K562 (cell line): ENCODE data around the gene PACS1. TPM values are rescaled to one million over a fixed set of nuclear protein-coding genes. Genes with fewer than 3 reads are reported as not detected.

Experiments
- ATAC-seq: fragments of 200-7000 bp; cut with Tn5 transposase; 3 replicates; pipeline ENCODE4 v1.9.1; 2020; ENCODE audit warnings: moderate library complexity
- BruUV-seq: library from RNA; stranded (reverse); fragments of 400-500 nt; replicated peaks from 2 replicates; lab custom pipeline; 2021; lab: Mats Ljungman, UMichigan
- CTCF ChIA-PET: fragments of 300-600 bp; formaldehyde crosslinking; extraction: SDS; loops from one replicate; lab custom pipeline; 2021; ENCODE audit warnings: low intra/inter-chr PET ratio; lab: Yijun Ruan, JAX
- POLR2A ChIA-PET: fragments of 300-600, 350-650 bp; sonication (Branson Sonifier 250); formaldehyde crosslinking; extraction: SDS; loops from one replicate; lab custom pipeline; 2021; ENCODE audit warnings: antibody characterized with exemption, inconsistent platforms; lab: Yijun Ruan, JAX
- DNase-seq, 4 experiments: peaks; one replicate each; pipeline versions ENCODE4 v3.0.0 to v3.0.0-alpha.2; 2011 to 2018; ENCODE audit warnings: low spot score in 3 of 4, mixed read lengths in 3 of 4; ENCODE audit errors: extremely low read depth in 1 of 4
- FAIRE-seq: peaks from 2 replicates; lab custom pipeline; 2011; peaks lifted over from hg19 to GRCh38; lab: Jason Lieb, UNC
- H2AFZ ChIP-seq: 2 replicates; pipeline ENCODE4 v1.6.0; 2011; ENCODE audit warnings: low read depth, low read length, control low read depth, inconsistent platforms
- H3K27ac ChIP-seq: fragments of 200-600 bp; 3 replicates; pipeline ENCODE4 v1.8.0; 2011; ENCODE audit warnings: low read depth, mild to moderate bottlenecking, control low read depth, inconsistent platforms, low read length, moderate library complexity, mixed read lengths; ENCODE audit errors: extremely low read depth
- H3K27me3 ChIP-seq, 2 experiments: fragments of 300-600 bp in 1 of 2; 2 replicates in 1 of 2; 3 replicates in 1 of 2; pipeline versions ENCODE4 v1.6.0 to v1.8.0; 2011; ENCODE audit warnings: inconsistent platforms in 2 of 2, low read length in 2 of 2, mild to moderate bottlenecking in 1 of 2, mixed read lengths in 1 of 2, moderate library complexity in 1 of 2; ENCODE audit not compliant: control insufficient read depth in 2 of 2, insufficient read depth in 2 of 2
- H3K36me3 ChIP-seq: fragments of 300-600 bp; 3 replicates; pipeline ENCODE4 v1.8.0; 2011; ENCODE audit warnings: mild to moderate bottlenecking, low read length, inconsistent platforms; ENCODE audit not compliant: control insufficient read depth, insufficient read depth
- H3K4me1 ChIP-seq, 2 experiments: fragments of 200-600 bp in 1 of 2; replicated peaks in 1 of 2; 2 replicates in 1 of 2; 3 replicates in 1 of 2; pipeline versions ENCODE4 v1.5.1 to v1.8.0; 2011; ENCODE audit warnings: inconsistent platforms in 2 of 2, low read length in 2 of 2, mild to moderate bottlenecking in 1 of 2, mixed read lengths in 1 of 2, moderate library complexity in 1 of 2; ENCODE audit not compliant: control insufficient read depth in 2 of 2, insufficient read depth in 2 of 2
- H3K4me2 ChIP-seq: 2 replicates; pipeline ENCODE4 v1.6.1; 2011; ENCODE audit warnings: low read length, control low read depth, inconsistent platforms, mixed read lengths; ENCODE audit not compliant: insufficient read depth
- H3K4me3 ChIP-seq: fragments of 200-600 bp; sonication (generic), shearing (Covaris generic); 2 replicates; pipeline ENCODE4 v1.5.1; 2016; ENCODE audit warnings: control low read depth, inconsistent platforms
- H3K79me2 ChIP-seq: fragments of 200-600 bp; 3 replicates; pipeline ENCODE4 v1.8.0; 2011; ENCODE audit warnings: low read length, inconsistent platforms; ENCODE audit not compliant: control insufficient read depth, insufficient read depth
- H3K9ac ChIP-seq, 2 experiments: 2 replicates each; pipeline versions ENCODE4 v1.6.0 to v1.6.1; 2011; ENCODE audit warnings: low read depth in 2 of 2, low read length in 2 of 2, control low read depth in 1 of 2, inconsistent platforms in 1 of 2, mild to moderate bottlenecking in 1 of 2, mixed read lengths in 1 of 2; ENCODE audit not compliant: insufficient read depth in 1 of 2
- H3K9me1 ChIP-seq: one replicate; pipeline ENCODE4 v1.6.0; 2011; ENCODE audit warnings: inconsistent platforms, mild to moderate bottlenecking, low read length, moderate library complexity; ENCODE audit not compliant: control insufficient read depth, insufficient read depth
- H3K9me3 ChIP-seq: replicated peaks from 2 replicates; pipeline ENCODE4 v1.5.1; 2011; ENCODE audit warnings: low read depth, low read length, inconsistent platforms; ENCODE audit not compliant: control insufficient read depth, insufficient read depth
- H4K20me1 ChIP-seq: replicated peaks from 2 replicates; pipeline ENCODE4 v1.6.1; 2011; ENCODE audit warnings: low read length, inconsistent platforms, mixed read lengths; ENCODE audit not compliant: control insufficient read depth, insufficient read depth
- BACH1 ChIP-seq: fragments of 200-800 bp; sonication (Bioruptor generic); IDR thresholded peaks from 2 replicates; pipeline ENCODE4 v1.6.1; 2016; ENCODE audit warnings: missing genetic modification characterization, missing compliant biosample characterization
- BCOR ChIP-seq: fragments of 450-650 bp; IDR thresholded peaks from 2 replicates; pipeline ENCODE4 v1.6.1; 2016
- C11orf30 ChIP-seq: fragments of 450-650 bp; IDR thresholded peaks from 2 replicates; pipeline ENCODE4 v1.6.1; 2016; ENCODE audit warnings: low read depth, mild to moderate bottlenecking
- CEBPB ChIP-seq: fragments of 450-650 bp; IDR thresholded peaks from 2 replicates; pipeline ENCODE4 v1.6.1; 2016; ENCODE audit warnings: missing genetic modification characterization, missing compliant biosample characterization
- HNRNPK ChIP-seq: fragments of 200-400 bp; formaldehyde crosslinking; IDR thresholded peaks from one replicate; pipeline ENCODE4 v1.6.1; 2018; ENCODE audit warnings: mild to moderate bottlenecking, low read depth, low read length; ENCODE audit not compliant: poor library complexity, severe bottlenecking
- PCBP2 ChIP-seq: fragments of 200-400 bp; formaldehyde crosslinking; IDR thresholded peaks from 2 replicates; pipeline ENCODE4 v1.6.1; 2018; ENCODE audit warnings: low read length, low read depth, mild to moderate bottlenecking, moderate library complexity; ENCODE audit not compliant: poor library complexity, severe bottlenecking
- RFX5 ChIP-seq: IDR thresholded peaks from 2 replicates; pipeline ENCODE4 v1.6.1; 2011; ENCODE audit warnings: low read depth, mild to moderate bottlenecking, improper control_type of control experiment, low read length
- ZBTB8A ChIP-seq: fragments of 450-650 bp; IDR thresholded peaks from 2 replicates; pipeline ENCODE4 v1.6.1; 2018; ENCODE audit warnings: mild to moderate bottlenecking, moderate library complexity; ENCODE audit not compliant: partially characterized antibody
- ZNF263 ChIP-seq: sonication (generic); formaldehyde crosslinking; IDR thresholded peaks from 2 replicates; pipeline ENCODE4 v1.8.0; 2022; ENCODE audit warnings: mild to moderate bottlenecking, missing genetic modification reagents, borderline replicate concordance
- ZNF282 ChIP-seq: sonication (generic); formaldehyde crosslinking; IDR thresholded peaks from 2 replicates; pipeline ENCODE4 v1.8.1; 2023; ENCODE audit warnings: missing genetic modification reagents
- WGBS: fragments of 100-300 bp; shearing (Covaris generic); methylation state at CpG from one replicate; pipeline ENCODE4 v1.1.6; 2016; ENCODE audit warnings: low coverage, mixed read lengths; ENCODE audit not compliant: insufficient coverage; ENCODE audit errors: missing lambda C conversion rate; 5-methylcytosine and 5-hydroxymethylcytosine counted together
- in situ Hi-C: fragments of 300-500 bp; cut with MboI; formaldehyde crosslinking; loops from 4 replicates; pipeline ENCODE4 v1.15.0; 2018; ENCODE audit warnings: inconsistent platforms, mixed read lengths
- intact Hi-C: fragments of 100-400 bp; cut with micrococcal nuclease; formaldehyde crosslinking; loops from 2 replicates; pipeline ENCODE4 v1.14.2; 2022
- polyA plus RNA-seq, 8 experiments: library from polyadenylated mRNA; depleted of rRNA in 4 of 8; stranded (reverse) in 5 of 8; unstranded in 3 of 8; fragments of >200 nt; fragmentation: Nextera tagmentation in 2 of 8; fragmentation: Illumina TruSeq in 1 of 8; extraction: Ambion mirVana in 2 of 8; extraction: Trizol in 1 of 8; gene quantifications; 2 replicates each; pipeline versions ENCODE4 v1.2.1 to v1.2.3, GENCODE V29; 2011 to 2014; ENCODE audit warnings: inconsistent platforms in 1 of 8, missing spikeins in 1 of 8
- total RNA-seq, 7 experiments: library from RNA; depleted of rRNA in 6 of 7; stranded (reverse); fragments of >200 nt in 6 of 7; fragmentation: Illumina TruSeq in 2 of 7; extraction: Trizol in 2 of 7; gene quantifications; 2 replicates each; pipeline versions ENCODE4 v1.2.1 to v1.2.3, GENCODE V29; 2011 to 2021; ENCODE audit warnings: low replicate concordance in 1 of 7
- TF ChIP-seq, protein P1 (sequence below), 2 experiments: IDR thresholded peaks in 1 of 2; conservative IDR thresholded peaks in 1 of 2; 2 replicates each; pipeline ENCODE4 v1.6.1; 2016; ENCODE audit warnings: low read depth in 2 of 2, mild to moderate bottlenecking in 1 of 2, missing compliant biosample characterization in 1 of 2, missing genetic modification characterization in 1 of 2, moderate library complexity in 1 of 2
- TF ChIP-seq, protein P2 (sequence below), 3 experiments: IDR thresholded peaks in 2 of 3; conservative IDR thresholded peaks in 1 of 3; 2 replicates each; pipeline ENCODE4 v1.5.1; 2011 to 2012; ENCODE audit warnings: low read length in 3 of 3, mild to moderate bottlenecking in 3 of 3, control low read depth in 2 of 3, improper control_type of control experiment in 1 of 3, inconsistent platforms in 1 of 3, low read depth in 1 of 3, mixed read lengths in 1 of 3, moderate library complexity in 1 of 3; ENCODE audit not compliant: insufficient read depth in 2 of 3
- TF ChIP-seq, protein P3 (sequence below), 2 experiments: IDR thresholded peaks; 2 replicates each; pipeline ENCODE4 v1.6.1; 2011; ENCODE audit warnings: borderline replicate concordance in 1 of 2, control low read depth in 1 of 2, low read depth in 1 of 2, low read length in 1 of 2, mild to moderate bottlenecking in 1 of 2, mixed read lengths in 1 of 2, moderate library complexity in 1 of 2; ENCODE audit not compliant: insufficient read depth in 1 of 2, insufficient read length in 1 of 2, poor library complexity in 1 of 2, severe bottlenecking in 1 of 2; ENCODE audit errors: extremely low read depth in 1 of 2

The PACS1 gene
- total and polyA plus RNA-seq, 9 of the 15 experiments (the other 6 are each of a cell fraction or from before 2014, with no cell fraction given): 0.34 to 28.1 (median 8.5) TPM

DNA sequence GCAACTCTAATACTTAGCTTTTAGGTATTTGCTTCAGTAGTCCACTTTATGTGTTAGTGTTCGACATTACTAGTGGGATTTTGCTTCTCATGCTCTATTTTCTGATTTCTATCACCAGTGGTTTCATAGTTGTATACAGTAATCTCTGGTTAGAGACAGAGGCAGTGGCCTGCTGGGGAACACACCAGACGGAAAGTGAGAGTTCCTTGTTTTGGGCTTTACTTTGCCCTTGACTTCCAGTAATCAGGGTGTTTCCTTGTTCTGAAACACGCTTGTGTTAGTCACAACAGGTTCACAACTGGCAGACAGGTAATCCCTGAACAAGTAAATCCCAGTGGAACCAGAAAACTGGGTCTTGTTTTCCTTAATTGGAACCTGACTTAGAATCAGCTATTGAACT lies 56.0 kb downstream of the PACS1 start (continued):
- no peak for TF ChIP-seq HNRNPK

GRCh38 chr11:66126808-66127555 lies 56.9 kb downstream of the PACS1 start:
- intact Hi-C loops: no loop called here
- no peaks in the 10 kb centered on the region for H3K9me3 ChIP-seq
- ATAC-seq (peak; percentile 71), DNase-seq (no peak), FAIRE-seq (no peak)
- no peak overlapping the region for H3K9ac ChIP-seq
- no peaks in the 10 kb centered on the region for H3K36me3 ChIP-seq
- no peaks in the 10 kb centered on the region for H3K9me1 ChIP-seq
- BruUV-seq: no TSS peak
- no peak overlapping the region for H3K4me3 ChIP-seq
- peaks cover 0 to 12% of the 10 kb centered on the region in 2 experiments; a peak in 2 of 5 replicates for H3K4me1 ChIP-seq
- H2AFZ ChIP-seq: no peak overlapping the region
- CTCF ChIA-PET: no interaction called here
- in situ Hi-C loops: no loop called here
- WGBS: 50% methylated on average over 13 of the region's 14 CpGs
- H3K4me2 ChIP-seq: no peak overlapping the region
- H4K20me1 ChIP-seq: no peaks in the 10 kb centered on the region
- H3K27me3 ChIP-seq: no peaks in the 10 kb centered on the region
- no peak overlapping the region for H3K27ac ChIP-seq
- no peaks in the 10 kb centered on the region for H3K79me2 ChIP-seq
- POLR2A ChIA-PET: interaction anchor here (0.6 to 0.8 kb wide), 2 partner anchors 18 to 34 kb away, joined by 3 read pairs; no protein-coding TSS in a partner anchor
- TF ChIP-seq CEBPB (tag): no peak
- TF ChIP-seq, protein P1, sequence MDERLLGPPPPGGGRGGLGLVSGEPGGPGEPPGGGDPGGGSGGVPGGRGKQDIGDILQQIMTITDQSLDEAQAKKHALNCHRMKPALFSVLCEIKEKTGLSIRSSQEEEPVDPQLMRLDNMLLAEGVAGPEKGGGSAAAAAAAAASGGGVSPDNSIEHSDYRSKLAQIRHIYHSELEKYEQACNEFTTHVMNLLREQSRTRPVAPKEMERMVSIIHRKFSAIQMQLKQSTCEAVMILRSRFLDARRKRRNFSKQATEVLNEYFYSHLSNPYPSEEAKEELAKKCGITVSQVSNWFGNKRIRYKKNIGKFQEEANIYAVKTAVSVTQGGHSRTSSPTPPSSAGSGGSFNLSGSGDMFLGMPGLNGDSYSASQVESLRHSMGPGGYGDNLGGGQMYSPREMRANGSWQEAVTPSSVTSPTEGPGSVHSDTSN (CRISPR knock-in tag; IDR thresholded peaks at IDR 0.05; ENCODE audit: low read depth): no peak
- TF ChIP-seq, protein P1 (tag; conservative IDR thresholded peaks at IDR 0.05; ENCODE audit: low read depth): peak; percentile 32; the same call in 1 of the 2 replicates
- no peak for TF ChIP-seq BCOR
- TF ChIP-seq, protein P2, sequence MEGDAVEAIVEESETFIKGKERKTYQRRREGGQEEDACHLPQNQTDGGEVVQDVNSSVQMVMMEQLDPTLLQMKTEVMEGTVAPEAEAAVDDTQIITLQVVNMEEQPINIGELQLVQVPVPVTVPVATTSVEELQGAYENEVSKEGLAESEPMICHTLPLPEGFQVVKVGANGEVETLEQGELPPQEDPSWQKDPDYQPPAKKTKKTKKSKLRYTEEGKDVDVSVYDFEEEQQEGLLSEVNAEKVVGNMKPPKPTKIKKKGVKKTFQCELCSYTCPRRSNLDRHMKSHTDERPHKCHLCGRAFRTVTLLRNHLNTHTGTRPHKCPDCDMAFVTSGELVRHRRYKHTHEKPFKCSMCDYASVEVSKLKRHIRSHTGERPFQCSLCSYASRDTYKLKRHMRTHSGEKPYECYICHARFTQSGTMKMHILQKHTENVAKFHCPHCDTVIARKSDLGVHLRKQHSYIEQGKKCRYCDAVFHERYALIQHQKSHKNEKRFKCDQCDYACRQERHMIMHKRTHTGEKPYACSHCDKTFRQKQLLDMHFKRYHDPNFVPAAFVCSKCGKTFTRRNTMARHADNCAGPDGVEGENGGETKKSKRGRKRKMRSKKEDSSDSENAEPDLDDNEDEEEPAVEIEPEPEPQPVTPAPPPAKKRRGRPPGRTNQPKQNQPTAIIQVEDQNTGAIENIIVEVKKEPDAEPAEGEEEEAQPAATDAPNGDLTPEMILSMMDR (IDR thresholded peaks at IDR 0.05 in 2 of 3, conservative IDR thresholded peaks at IDR 0.05 in 1 of 3; ENCODE audit: insufficient read depth in 2 of 3, low read depth in 1 of 3, low read length in 3 of 3): 0 out of 6 replicates have a peak, but pooled peaks of 1 of the 3 experiments have one; percentile 8
- TF ChIP-seq, protein P3, sequence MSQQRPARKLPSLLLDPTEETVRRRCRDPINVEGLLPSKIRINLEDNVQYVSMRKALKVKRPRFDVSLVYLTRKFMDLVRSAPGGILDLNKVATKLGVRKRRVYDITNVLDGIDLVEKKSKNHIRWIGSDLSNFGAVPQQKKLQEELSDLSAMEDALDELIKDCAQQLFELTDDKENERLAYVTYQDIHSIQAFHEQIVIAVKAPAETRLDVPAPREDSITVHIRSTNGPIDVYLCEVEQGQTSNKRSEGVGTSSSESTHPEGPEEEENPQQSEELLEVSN (IDR thresholded peaks at IDR 0.05; ENCODE audit: borderline replicate concordance in 1 of 2, extremely low read depth in 1 of 2, insufficient read depth in 1 of 2, insufficient read length in 1 of 2, low read depth in 1 of 2, low read length in 1 of 2, poor library complexity in 1 of 2, severe bottlenecking in 1 of 2): no peak
- TF ChIP-seq ZBTB8A: no peak
- no peak for TF ChIP-seq BACH1 (tag)
- TF ChIP-seq C11orf30: no peak
- no peak for TF ChIP-seq PCBP2
- TF ChIP-seq RFX5: no peak
- TF ChIP-seq ZNF282 (CRISPR knock-in tag): no peak
- TF ChIP-seq ZNF263 (CRISPR knock-in tag): 0 out of 2 replicates have a peak, but pooled peaks have one; percentile 5
